C4-2B (cell line): Measurements from ENCODE around the gene HIPK4.

ENCODE experiments used
- ZFX ChIP-seq: fragments of 450-650 bp; IDR thresholded peaks from 2 replicates; pipeline ENCODE4 v1.6.1; 2017
- TF ChIP-seq, protein P1 (sequence below): fragments of 450-650 bp; conservative IDR thresholded peaks from 2 replicates; pipeline ENCODE4 v1.5.1; 2017; ENCODE audit warnings: mild to moderate bottlenecking

DNA sequence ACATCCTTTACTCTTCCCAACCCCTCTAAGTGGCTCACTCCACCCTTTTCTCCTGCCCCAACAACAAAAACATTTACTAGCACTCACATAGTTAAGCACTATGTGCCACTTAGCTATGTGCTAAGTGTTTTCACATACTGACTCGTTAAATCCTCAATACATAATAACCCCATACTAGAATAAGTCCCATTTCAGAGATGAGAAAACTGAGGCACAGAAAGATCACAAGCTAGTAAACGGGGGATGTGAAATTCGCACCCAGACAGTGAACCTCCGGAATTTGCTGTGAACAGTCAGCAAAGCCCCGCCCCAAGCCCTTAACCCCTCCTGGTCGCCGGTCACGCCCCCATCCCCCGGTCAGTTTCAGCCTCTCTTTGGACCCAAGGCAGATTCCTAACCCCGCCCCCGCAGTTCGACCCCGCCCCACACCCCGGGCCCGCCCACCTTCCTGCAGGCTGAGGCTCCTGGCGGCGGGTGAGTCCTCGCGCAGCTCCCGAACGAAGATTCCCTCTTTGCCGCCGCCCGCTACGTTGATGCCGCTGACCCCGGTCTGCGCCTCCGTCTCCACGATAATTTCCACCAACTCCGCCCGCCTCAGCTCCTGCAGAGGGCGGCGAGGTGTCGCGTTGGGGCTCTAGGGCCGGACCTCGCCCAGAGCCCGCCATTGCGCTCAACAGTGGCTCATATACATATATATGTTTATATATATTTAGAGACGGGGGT is 13.4 kb upstream of the HIPK4 start:
- TF ChIP-seq, protein P1, sequence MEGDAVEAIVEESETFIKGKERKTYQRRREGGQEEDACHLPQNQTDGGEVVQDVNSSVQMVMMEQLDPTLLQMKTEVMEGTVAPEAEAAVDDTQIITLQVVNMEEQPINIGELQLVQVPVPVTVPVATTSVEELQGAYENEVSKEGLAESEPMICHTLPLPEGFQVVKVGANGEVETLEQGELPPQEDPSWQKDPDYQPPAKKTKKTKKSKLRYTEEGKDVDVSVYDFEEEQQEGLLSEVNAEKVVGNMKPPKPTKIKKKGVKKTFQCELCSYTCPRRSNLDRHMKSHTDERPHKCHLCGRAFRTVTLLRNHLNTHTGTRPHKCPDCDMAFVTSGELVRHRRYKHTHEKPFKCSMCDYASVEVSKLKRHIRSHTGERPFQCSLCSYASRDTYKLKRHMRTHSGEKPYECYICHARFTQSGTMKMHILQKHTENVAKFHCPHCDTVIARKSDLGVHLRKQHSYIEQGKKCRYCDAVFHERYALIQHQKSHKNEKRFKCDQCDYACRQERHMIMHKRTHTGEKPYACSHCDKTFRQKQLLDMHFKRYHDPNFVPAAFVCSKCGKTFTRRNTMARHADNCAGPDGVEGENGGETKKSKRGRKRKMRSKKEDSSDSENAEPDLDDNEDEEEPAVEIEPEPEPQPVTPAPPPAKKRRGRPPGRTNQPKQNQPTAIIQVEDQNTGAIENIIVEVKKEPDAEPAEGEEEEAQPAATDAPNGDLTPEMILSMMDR, result no peak
- TF ChIP-seq ZFX, result no peak
